HepG2 (cell line): ENCODE results near the gene GSTA1. TPM values are rescaled to one million over a fixed set of nuclear protein-coding genes. Genes with fewer than 3 reads are reported as not detected.

ENCODE experiments used
- ATF7-NPFF ChIP-seq: sonication (generic); formaldehyde crosslinking; IDR thresholded peaks from 2 replicates; pipeline ENCODE4 v1.8.1; 2023; ENCODE audit warnings: mild to moderate bottlenecking, low read depth, missing genetic modification reagents, moderate library complexity
- CREM ChIP-seq, 2 experiments: sonication (generic) in 1 of 2; formaldehyde crosslinking in 1 of 2; IDR thresholded peaks; 2 replicates each; pipeline versions ENCODE4 v1.4.0 to v1.6.1; 2016 to 2020; ENCODE audit warnings: antibody characterized with exemption in 1 of 2, mild to moderate bottlenecking in 1 of 2, missing genetic modification reagents in 1 of 2
- FOXK1 ChIP-seq: sonication (generic); formaldehyde crosslinking; IDR thresholded peaks from 2 replicates; pipeline ENCODE4 v1.4.0; 2020; ENCODE audit warnings: low read depth, missing genetic modification reagents, borderline replicate concordance
- HIVEP1 ChIP-seq: sonication (generic); formaldehyde crosslinking; IDR thresholded peaks from 2 replicates; pipeline ENCODE4 v1.4.0; 2020; ENCODE audit warnings: mild to moderate bottlenecking, missing genetic modification reagents
- HNF1A ChIP-seq, 2 experiments: sonication (generic) in 1 of 2; formaldehyde crosslinking in 1 of 2; IDR thresholded peaks; 2 replicates each; pipeline versions ENCODE4 v1.4.0 to v1.6.1; 2016 to 2020; ENCODE audit warnings: borderline replicate concordance in 1 of 2, low read depth in 1 of 2, mild to moderate bottlenecking in 1 of 2, missing genetic modification reagents in 1 of 2
- MEIS2 ChIP-seq: sonication (generic); formaldehyde crosslinking; IDR thresholded peaks from 2 replicates; pipeline ENCODE4 v1.9.0; 2021; ENCODE audit warnings: mild to moderate bottlenecking, missing genetic modification reagents
- NCOA2 ChIP-seq: sonication (generic); formaldehyde crosslinking; IDR thresholded peaks from 2 replicates; pipeline ENCODE4 v1.8.0; 2022; ENCODE audit warnings: inconsistent platforms
- ONECUT2 ChIP-seq: sonication (generic); formaldehyde crosslinking; IDR thresholded peaks from 2 replicates; pipeline ENCODE4 v1.4.0; 2020; ENCODE audit warnings: missing genetic modification reagents
- TFDP2 ChIP-seq: sonication (generic); formaldehyde crosslinking; IDR thresholded peaks from 2 replicates; pipeline ENCODE4 v1.4.0; 2020; ENCODE audit warnings: missing genetic modification reagents
- THAP11 ChIP-seq: IDR thresholded peaks from 2 replicates; pipeline ENCODE4 v1.6.1; 2016; ENCODE audit warnings: missing biosample characterization, missing genetic modification reagents
- TIGD3 ChIP-seq: sonication (generic); formaldehyde crosslinking; IDR thresholded peaks from 2 replicates; pipeline ENCODE4 v1.5.1; 2020; ENCODE audit warnings: mild to moderate bottlenecking, missing genetic modification reagents, borderline replicate concordance
- ZFP36L1 ChIP-seq: sonication (generic); formaldehyde crosslinking; IDR thresholded peaks from 2 replicates; pipeline ENCODE4 v1.8.0; 2022; ENCODE audit warnings: mild to moderate bottlenecking, missing genetic modification reagents, moderate library complexity
- ZFY ChIP-seq: sonication (generic); formaldehyde crosslinking; IDR thresholded peaks from 2 replicates; pipeline ENCODE4 v1.4.0; 2020; ENCODE audit warnings: missing genetic modification reagents
- ZMYM3 ChIP-seq: sonication (generic); formaldehyde crosslinking; IDR thresholded peaks from 2 replicates; pipeline ENCODE4 v1.5.1; 2020; ENCODE audit warnings: mild to moderate bottlenecking, missing genetic modification reagents
- ZNF3 ChIP-seq: IDR thresholded peaks from 2 replicates; pipeline ENCODE4 v1.7.0; 2017; ENCODE audit warnings: inconsistent platforms
- ZNF530 ChIP-seq: sonication (generic); formaldehyde crosslinking; IDR thresholded peaks from 2 replicates; pipeline ENCODE4 v1.5.0; 2020; ENCODE audit warnings: low read depth, mild to moderate bottlenecking, missing genetic modification reagents
- ZNF747 ChIP-seq: sonication (generic); formaldehyde crosslinking; IDR thresholded peaks from 2 replicates; pipeline ENCODE4 v1.8.1; 2023; ENCODE audit warnings: missing genetic modification reagents, mild to moderate bottlenecking, borderline replicate concordance
- ZNF792 ChIP-seq: IDR thresholded peaks from 2 replicates; pipeline ENCODE4 v1.6.1; 2016
- ZNF878 ChIP-seq: sonication (generic); formaldehyde crosslinking; IDR thresholded peaks from 2 replicates; pipeline ENCODE4 v1.8.1; 2023; ENCODE audit warnings: mild to moderate bottlenecking, missing genetic modification reagents, moderate library complexity
- ZSCAN21 ChIP-seq: sonication (generic); formaldehyde crosslinking; IDR thresholded peaks from 2 replicates; pipeline ENCODE4 v1.8.0; 2022; ENCODE audit warnings: mild to moderate bottlenecking, missing genetic modification reagents, moderate library complexity, borderline replicate concordance
- ZSCAN22 ChIP-seq: sonication (generic); formaldehyde crosslinking; IDR thresholded peaks from 2 replicates; pipeline ENCODE4 v1.4.0; 2020; ENCODE audit warnings: mild to moderate bottlenecking, missing genetic modification reagents
- ZSCAN25 ChIP-seq: sonication (generic); formaldehyde crosslinking; IDR thresholded peaks from 2 replicates; pipeline ENCODE4 v1.8.0; 2022; ENCODE audit warnings: mild to moderate bottlenecking, missing genetic modification reagents
- ZSCAN9 ChIP-seq: IDR thresholded peaks from 2 replicates; pipeline ENCODE4 v1.6.1; 2016; ENCODE audit warnings: borderline replicate concordance
- polyA plus RNA-seq, 8 experiments: library from polyadenylated mRNA; depleted of rRNA in 3 of 8; stranded (reverse) in 7 of 8; unstranded in 1 of 8; fragments of >200 nt; fragmentation: Illumina TruSeq in 4 of 8; extraction: Trizol in 4 of 8; gene quantifications; 2 replicates each; pipeline versions ENCODE4 v1.2.1 to v1.2.3, GENCODE V29; 2011 to 2016; ENCODE audit warnings: low read depth in 4 of 8, missing spikeins in 1 of 8, mixed read lengths in 1 of 8; ENCODE audit not compliant: insufficient read depth in 1 of 8
- total RNA-seq, 5 experiments: library from RNA; depleted of rRNA; stranded (reverse); fragments of >200 nt; fragmentation: Illumina TruSeq; extraction: Trizol; gene quantifications; 2 replicates each; pipeline ENCODE4 v1.2.3, GENCODE V29; 2016; ENCODE audit warnings: low read depth in 1 of 5

Gene GSTA1
- total and polyA plus RNA-seq, 2 of the 13 experiments (the other 11 are each of a cell fraction or from before 2014, with no cell fraction given) = 6.2 to 282 TPM

- TF ChIP-seq HNF1A (IDR thresholded peaks at IDR 0.05; ENCODE audit: low read depth) (no peak), HNF1A (CRISPR knock-in tag; IDR thresholded peaks at IDR 0.05; ENCODE audit: borderline replicate concordance) (0 out of 2 replicates have a peak, but pooled peaks have one; percentile 39), ATF7-NPFF (CRISPR knock-in tag) (no peak), ZMYM3 (CRISPR knock-in tag) (peak; percentile 52; the same call in 1 of the 2 replicates), ZSCAN21 (no peak), HIVEP1 (CRISPR knock-in tag) (no peak), ZSCAN22 (CRISPR knock-in tag) (no peak), ZNF747 (no peak), NCOA2 (peak; percentile 80), MEIS2 (CRISPR knock-in tag) (no peak), ZSCAN25 (CRISPR knock-in tag) (no peak), ZSCAN9 (CRISPR knock-in tag) (no peak), TFDP2 (CRISPR knock-in tag) (no peak), ONECUT2 (CRISPR knock-in tag) (peak; percentile 28; the same call in 1 of the 2 replicates), CREM (IDR thresholded peaks at IDR 0.05) (peak; percentile 60; the same call in 1 of the 2 replicates), CREM (CRISPR knock-in tag; IDR thresholded peaks at IDR 0.05) (no peak), FOXK1 (CRISPR knock-in tag) (peak; percentile 45; the same call in 1 of the 2 replicates), ZFY (CRISPR knock-in tag) (peak; percentile 65), ZFP36L1 (CRISPR knock-in tag) (no peak), ZNF792 (CRISPR knock-in tag) (no peak), THAP11 (peak; percentile 50; the same call in 1 of the 2 replicates), ZNF530 (no peak), ZNF3 (CRISPR knock-in tag) (no peak), ZNF878 (CRISPR knock-in tag) (no peak), TIGD3 (CRISPR knock-in tag) (no peak)
Observed at GRCh38 chr6:52815167-52816092, 11.8 kb upstream of the GSTA1 start (continued).
